CD4-positive, alpha-beta T cell treated with Interleukin-15 for 4 hours (primary cell): Measurements from ENCODE around the gene CTNNA3.

Source experiments
- DNase-seq: peaks from one replicate; pipeline ENCODE4 v3.0.0-alpha.2; 2020; ENCODE audit warnings: low spot score

Gene CTNNA3

DNA sequence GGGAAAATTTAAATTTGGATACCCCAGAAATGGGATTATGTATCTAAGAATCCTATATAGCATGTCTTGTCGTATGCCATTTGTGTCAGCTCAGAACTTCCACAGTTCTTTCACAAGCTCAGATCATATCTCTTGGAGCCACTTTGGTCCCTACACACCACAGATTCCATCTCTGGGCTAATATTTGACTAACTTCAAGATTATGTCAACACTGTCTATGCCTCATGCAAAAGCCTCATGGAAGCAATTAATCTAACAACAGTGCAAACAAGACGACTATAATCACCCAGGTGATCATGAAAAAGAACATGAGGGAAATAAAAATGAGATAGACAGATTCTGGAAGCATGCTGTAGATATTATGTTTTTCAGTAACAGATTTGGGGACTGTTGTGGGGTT is 581.0 kb downstream of the CTNNA3 start:
- no peak for DNase-seq

DNA sequence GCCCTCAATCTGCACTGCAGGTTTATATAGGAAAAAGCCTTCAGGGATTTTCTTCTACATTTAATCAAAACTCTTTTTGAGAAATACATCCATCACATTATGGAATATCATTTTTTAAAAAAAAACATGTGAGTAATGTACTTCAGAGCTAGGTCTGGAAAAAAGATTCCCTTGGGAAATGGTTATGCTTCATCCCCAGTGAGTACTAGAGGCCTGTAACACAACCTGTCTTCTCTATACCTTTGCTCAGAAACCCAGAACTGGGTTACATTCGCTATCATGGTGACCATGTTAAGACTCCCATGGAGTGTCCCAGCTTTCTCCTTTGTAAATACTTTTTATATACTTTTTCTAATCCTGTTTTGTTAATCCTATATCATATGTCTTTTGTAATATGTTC is 583.2 kb downstream of the CTNNA3 start:
- no peak for DNase-seq

DNA sequence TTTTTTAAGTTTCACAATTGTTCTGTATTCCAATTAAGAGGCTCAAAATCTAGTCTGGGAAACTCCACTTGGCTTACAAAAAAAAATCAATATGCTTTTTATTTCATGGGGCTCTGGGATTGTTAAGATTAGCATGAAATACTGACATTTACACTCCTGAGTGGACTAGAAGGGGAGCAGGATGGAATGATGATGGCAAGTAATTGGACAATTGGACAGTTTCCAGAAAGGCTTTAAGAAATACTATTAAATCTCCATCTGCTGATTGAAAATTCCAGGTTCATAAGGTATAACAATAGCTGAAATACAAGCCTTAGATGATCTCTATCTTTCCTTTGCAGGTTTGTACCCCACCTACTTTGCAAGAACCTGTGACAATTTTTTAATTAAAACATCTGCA is 585.7 kb downstream of the CTNNA3 start:
- DNase-seq = no peak

DNA sequence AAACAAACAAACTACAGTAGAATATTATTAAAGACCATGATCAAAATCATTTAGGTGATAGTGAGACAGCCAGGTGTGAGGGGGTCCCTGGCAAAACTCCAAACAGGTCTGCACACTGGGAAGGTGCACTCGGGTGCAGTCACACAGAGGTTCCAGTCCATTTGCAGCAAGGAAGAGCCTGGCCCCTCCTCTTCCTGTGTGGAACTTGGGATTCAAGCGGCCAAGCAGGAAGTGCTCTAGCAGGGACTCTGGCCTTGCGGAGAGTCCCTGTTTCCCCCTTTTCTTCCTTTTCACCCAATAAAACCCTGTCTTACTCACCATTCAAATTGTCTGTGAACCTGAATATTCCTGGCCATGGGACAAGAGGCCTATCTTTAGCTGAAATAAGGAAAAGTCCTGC is 588.3 kb downstream of the CTNNA3 start:
- no peak for DNase-seq

DNA sequence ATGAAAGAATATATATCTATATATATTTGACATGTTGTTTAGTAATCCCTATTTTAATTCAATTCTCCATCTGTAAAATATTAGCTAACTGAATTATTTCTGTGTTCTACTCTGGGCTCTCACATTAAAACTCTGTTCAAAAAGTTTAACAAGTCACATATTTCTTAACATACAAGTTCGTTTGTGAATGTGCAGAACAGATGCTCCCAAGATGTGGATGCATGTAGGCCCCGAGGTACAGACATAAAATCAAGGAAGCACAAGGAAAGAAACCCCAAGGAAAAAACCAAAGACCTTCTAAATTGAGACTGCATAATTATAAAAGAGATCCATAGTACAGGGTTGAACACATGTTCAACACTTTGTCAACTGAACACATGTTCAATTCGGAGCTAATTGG is 595.0 kb downstream of the CTNNA3 start:
- no peak for DNase-seq

DNA sequence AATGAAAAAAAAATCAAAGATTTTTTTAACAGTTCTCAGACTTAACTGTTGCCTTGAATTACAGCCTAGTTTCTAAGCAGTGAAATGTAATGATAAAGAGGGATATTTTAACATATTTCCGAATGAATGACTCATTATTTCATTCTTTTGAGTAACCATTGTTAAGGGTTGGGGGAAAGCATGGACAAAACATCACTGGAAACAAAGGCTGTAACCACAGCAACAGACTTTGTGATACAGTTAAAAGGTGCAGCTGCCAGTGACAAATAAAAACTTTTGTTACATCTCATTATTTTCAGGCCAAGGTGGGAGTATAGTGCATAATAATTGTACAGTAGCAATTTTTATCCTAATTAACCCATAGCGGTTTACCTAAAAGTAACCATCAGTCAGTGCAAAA is 597.5 kb downstream of the CTNNA3 start:
- no peak for DNase-seq

DNA sequence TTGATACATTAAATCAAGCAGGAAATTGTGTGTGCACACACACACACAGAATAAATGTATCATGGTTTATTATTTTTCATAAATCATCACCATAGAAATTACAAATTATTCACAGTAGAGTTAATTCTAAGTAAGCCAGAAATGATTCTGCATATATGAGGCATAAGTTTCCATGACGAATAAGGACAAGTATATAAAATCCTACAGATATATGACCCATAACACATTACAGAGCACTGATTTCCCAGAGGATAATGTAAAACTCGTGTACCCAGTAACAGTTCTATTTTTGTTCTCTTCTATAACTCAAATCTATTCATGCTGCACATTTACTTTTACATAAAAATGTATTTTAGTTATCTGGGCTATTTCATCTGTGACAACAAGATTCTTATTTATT is 600.5 kb downstream of the CTNNA3 start:
- no peak for DNase-seq

DNA sequence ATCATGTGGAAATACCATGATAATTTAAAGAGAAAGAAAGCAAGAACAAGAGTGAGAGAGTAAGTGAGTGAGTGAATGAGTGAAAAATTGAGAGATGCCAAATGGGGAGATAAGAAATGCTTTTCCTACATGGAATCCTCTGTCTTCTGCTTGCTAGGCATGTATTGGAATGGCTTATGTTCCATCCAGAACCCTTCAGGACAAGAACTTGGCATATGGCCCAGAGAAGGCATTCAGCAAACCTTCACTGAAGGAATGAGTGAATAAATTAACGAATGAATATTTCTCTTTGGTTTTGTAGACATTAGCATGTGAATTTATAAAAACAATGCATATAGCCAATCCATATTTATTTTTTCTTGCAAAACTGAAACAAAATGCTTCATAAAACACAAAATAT is 608.0 kb downstream of the CTNNA3 start:
- DNase-seq = no peak

DNA sequence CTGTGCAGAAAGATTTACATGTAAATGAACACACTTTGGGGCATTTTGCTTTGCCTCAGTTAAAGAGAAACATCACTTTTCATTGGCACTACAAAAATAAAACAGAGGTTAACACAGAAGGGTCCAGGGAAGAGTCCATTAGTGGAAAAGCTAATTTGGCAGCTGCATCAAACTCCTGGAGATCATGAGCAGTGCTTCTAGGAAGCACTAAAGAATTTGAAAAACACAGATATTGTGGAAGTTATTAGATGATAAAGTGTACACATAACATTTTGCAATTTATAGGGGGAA is 608.9 kb downstream of the CTNNA3 start:
- DNase-seq = no peak

DNA sequence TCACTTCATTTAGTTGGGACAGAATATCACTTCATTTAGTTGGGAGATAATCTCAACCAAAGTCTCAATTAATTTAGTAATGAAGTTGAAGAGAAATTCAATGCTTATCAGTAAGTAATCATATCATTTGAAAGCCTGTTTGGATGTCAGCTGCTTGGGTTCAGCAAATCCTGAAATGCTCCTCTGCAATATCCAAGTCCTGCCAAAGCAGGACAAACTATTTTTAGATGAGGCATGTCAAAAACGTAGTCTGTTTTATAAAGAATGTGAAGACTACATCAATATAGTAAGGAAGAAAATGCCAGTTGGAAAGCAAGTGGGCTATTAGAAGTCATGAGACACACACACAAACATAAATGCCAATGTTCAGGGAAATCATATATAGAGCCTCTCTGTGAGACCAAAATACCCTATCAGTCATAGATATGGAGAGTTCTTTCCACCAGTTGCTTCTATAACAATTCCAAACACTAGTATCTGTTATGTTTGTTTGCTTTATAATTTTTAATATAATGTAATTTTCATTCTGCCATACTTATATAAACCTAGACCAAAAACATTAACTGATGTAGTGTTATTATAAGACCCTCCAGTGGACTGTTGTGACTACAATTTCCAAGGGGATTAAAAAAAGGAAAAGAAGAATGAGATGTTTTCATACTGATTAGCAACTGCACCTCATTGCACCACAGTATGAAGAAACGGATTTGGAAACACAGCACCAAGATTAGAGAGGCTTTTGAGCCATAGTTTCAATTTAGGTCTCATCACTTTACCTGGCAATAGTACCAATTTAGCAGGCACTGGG is 609.5 kb downstream of the CTNNA3 start:
- DNase-seq = no peak

DNA sequence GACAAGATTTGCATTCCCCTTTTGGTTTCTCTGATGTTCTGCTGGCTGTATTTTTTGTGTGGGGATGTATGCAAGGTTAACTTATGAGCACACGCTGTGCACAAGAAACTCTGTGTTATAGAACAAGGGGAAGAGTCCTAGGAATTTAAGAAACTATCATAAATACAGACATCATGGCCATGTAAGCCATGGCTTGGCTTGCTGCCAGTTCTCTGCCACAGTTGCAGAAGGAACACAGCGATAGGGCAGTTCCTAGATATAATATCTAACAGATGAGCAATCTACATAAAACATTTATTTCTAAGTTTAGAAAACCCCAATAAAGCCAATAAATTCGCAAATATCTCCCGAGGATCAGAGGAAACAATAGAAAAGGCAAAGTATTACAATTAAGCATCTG is 616.9 kb downstream of the CTNNA3 start:
- DNase-seq = no peak

DNA sequence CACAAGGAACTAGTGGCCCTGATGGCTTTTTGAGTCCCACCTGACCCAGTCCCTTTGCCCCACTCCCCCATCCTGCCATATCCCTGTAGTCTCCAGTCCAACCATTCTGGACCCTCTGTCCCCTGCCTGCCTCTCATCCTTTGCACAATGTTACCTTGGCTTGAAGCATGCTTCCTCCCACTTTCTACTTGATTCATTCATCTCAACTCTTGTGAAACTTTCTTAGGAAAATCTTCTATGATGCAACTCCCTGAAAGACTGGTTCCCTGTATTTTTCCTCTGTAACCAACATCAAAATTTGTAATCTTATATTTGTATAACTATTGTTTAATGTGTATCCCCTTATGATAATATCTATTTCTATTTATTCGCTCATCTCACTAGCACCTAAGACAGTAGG is 618.6 kb downstream of the CTNNA3 start:
- DNase-seq = no peak

DNA sequence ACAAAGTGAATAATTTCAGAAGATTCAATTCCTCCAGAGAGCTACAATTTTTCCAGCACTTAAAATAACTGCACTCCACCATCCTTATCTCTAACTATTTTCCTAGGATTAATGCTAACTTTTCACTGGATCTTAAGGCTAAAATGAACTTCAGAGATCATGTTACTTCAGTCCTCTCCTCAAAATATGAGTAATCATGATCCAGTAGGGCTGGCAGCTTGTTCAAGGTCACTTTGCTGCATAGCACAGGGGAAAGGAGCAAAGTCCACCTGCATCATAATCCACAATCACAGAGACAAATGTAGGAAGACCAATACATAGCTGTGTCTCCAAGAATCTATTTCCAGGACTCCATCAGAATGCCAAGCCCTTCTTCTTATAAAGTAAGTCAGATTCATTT is 619.9 kb downstream of the CTNNA3 start:
- DNase-seq = no peak

DNA sequence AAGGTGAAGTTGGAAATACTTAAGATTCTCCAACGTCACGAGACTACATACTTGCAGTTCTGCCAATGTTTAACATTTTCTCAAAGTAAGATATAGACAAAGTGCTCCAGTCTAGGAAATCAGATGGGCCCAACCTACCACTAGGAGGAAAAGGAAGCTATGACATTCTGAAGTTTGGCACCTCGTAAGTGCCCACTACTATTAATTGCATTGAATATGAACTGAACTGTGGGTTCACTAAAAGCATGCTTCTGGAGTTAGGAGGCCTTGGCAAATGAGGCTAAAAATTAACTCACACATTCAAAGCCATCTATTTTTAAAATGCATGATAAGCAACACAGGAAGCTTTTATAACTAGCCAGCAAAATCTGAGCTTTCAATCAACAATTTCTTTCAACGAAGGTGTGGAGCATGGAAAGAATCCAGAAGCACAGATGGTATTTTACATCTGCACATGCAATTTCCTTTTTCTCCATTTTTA is 620.5 kb downstream of the CTNNA3 start:
- no peak for DNase-seq

DNA sequence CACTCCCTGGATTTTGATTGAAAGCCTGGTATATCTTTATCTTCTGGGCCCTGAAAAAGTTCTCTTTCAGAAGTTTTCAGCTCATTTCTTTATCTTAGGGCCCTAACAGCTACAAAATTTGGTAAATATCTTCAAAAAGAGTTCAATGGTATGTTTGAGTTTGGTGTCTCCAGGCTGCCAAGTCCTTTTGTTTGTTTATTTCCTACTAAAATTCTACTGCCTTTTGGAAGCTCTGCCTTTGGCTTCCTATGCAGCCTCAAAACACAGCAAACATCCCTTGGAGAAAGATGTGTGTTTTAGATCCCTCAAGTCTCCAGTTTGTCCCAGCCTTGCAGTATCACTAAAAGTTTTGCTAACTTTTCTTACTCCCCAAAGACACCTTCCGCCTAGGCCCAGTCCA is 623.3 kb downstream of the CTNNA3 start:
- no peak for DNase-seq

DNA sequence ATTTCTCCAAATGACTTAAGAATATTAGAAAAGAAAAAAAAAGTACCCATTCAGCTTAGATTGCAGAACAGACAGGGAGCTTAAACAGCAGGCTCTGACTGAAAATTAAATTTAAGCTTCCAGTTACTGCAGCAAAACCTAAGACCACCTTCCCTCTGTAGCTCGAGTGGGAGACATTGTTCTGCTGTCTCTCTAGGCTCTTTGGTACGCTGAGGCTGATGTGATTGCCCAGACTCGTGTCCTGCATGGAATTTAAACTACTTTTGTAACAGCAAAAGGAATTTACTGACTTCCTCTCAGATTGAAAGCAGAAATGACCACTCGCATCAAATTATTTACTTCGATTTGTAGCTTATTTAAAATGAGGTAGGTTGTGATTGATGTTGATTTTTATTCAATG is 645.6 kb downstream of the CTNNA3 start:
- DNase-seq = no peak

DNA sequence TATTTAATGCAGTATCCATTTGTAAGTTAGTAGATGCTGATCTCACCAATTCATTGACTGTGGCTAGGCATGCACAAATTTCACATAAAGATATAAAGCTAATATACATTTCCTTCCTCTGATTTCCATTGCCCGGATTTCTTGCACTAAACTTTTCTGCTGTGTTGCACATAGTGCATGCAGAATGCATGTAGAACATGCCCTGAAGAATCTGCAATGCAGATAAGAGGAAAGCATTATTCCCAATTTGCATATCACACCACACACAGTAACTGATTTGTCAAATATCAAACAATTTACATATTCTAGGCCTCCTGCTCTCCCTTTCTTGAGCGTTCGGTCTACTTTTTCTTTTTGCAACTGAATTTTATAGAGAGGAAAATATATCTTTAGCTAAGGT is 646.0 kb downstream of the CTNNA3 start:
- no peak for DNase-seq

DNA sequence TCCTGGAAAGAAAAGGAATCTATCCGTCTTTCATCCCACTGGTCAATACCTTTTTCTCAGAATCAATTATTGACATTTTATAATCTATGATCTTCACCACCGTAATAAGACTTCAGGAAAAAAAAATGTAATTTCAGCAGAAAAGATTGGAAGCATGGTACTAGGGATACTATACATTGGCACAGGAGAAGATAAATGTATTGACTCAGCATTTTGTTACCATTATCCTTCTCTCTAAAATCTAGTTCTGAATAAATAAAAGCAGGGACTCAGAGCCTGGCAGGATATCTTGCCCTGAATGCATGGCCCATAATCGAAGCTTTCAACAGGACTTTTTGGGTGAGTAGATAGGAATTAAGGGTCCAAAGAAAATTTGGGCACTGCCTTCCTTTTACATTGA is 649.5 kb downstream of the CTNNA3 start:
- no peak for DNase-seq

DNA sequence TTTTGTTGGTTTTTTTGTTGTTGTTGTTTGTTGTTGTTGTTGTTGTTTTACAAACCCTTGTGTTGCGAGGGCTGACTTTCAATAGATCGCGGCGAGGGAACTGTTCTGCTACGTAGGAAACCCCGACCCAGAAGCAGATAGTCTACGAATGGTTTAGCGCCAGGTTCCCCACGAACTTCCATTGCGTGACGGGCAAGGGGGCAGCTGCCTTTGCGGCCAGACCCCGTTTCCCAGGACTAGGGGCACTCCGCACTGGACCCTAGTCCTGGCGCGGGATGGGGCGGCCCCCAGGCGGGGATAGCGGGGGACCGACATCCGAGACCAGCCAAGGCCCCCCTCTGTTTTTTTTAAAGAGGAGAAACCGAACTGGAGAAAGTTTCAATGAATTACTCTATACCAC is 650.6 kb downstream of the CTNNA3 start:
- DNase-seq = no peak

DNA sequence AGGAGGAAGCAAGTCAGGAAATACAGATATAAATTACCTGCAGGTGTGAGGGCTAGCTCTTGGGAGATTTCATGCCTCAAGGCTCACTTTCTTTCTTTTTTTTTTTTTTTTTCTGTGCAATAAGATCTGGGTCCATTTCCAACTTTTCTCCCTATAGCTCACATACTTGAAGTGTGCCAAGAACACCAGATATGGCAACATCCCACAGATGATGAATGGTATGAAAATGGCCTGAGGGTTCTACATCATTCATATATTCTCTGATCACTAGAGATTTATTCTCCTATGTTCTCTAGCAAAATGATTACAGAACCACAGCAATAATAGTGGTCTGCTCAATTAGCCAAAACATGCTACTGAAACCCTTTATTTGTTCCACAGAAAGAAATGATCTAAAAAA is 653.0 kb downstream of the CTNNA3 start:
- no peak for DNase-seq

DNA sequence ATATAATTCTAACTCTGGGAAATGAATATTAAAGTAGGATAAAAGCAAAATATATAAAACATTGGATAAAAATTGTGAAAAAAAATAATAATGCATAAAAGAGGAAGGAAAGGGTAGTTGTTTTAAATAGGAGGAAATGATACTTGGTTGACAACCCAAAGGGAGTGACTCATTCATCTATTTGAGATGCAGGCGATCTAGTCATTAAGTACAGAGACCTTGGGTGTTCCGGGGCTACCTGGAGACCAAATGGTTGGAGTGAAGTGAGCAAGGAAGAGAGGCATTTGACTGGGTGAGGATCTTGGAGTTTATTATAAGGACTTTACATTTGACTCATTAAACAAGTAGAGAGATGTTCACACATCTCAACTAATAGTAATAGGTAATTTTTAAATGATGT is 659.2 kb downstream of the CTNNA3 start:
- no peak for DNase-seq

DNA sequence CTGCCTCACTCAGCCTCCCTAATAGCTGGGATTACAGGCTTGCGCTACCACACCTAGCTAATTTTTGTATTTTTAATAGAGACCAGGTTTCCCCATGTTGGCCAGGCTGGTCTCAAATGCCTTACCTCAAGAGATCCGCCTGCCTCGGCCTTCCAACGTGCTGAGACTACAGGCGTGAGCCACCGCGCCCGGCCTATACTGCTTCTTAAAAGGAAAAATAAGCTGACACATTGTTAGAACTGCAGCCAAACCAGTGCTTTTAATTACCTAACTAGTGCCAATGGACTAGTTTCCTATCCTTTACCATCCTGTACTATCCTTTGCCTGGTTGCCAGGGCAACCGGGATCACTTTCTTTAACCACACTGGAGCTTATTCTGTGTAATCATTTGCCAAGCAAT is 662.1 kb downstream of the CTNNA3 start:
- no peak for DNase-seq

DNA sequence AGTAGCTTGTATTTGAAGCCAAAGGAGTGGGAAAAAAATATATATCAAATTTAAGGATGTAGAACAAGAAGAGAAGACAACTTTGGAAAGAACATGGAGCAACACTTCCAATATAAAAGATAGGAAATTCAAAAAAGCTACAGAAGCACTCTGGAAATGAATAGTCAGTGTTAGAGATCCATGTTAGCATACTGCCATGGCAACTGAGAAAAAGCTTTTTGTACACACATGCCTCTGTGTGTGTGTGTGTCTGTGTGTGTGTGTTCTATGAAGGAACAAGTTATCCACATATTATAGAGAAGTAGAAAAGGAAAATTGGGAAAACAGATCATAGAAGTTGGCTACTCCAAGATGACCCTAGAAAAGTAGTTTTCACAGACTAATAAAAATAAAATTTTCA is 673.9 kb downstream of the CTNNA3 start:
- DNase-seq = no peak

DNA sequence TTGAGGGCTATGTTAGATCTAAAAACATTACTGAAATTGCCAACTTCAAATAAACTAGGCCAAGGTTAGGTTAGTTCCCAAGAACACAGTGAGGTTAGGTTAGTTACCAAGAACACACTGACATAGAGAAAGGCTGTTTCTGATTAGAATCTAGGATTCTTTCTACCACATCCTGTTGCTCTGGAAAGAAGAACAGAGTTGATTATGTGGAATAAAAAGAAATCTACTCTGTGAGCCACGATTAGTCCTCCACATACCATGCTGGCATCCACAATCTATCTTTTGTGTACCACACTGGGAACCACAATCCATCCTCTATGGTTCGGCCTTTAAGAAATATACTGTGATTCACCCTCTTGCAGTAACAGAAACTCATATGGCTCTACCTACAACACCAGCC is 678.8 kb downstream of the CTNNA3 start:
- no peak for DNase-seq

DNA sequence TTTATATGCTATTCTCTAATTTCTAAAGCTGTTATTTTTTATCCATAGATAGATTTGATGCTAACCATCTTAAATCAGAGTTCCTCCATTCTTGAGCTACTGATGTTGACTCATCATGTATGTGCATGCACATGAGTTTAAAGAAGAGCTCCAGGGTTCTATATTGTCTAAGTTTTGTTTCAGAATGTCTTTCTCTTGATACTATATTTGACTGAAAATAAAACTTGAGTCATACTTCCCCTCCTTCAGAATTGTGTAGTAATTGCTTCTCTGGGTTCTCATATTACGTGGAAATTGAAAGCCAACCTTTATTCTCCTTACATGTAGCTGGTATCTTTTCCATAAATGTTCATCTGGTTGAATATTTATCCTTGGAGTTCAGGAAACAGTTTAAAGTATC is 680.8 kb downstream of the CTNNA3 start:
- no peak for DNase-seq
